SIG-M5 treated with dmso at 0.1 percent for 504 hours (cell line): ENCODE measurements around the gene KRT72.

Source experiments
- DNase-seq: peaks from one replicate; lab custom pipeline; 2025; ENCODE audit not compliant: unreplicated experiment; lab: John Stamatoyannopoulos, UW

Gene KRT72

DNA sequence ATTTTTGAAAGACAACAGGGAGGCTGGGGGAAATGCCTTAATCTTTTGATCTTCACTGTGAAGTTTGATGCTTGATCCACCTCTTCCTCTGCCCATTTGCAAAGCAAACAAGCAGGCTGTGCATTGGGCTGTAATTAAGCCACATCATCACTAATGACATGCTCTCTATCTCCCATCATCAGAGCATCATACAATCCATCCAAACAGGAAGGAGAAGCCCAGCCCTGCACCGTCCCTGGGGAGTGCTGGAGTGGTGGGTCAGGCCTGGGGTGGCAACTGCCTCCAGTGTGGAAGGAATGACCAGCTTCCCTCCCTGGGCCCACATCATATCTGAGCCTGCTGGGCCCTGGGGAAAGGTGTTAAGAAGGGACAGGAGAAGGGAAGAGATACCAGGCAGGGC lies 20.8 kb downstream of the KRT72 start:
- no peak for DNase-seq

DNA sequence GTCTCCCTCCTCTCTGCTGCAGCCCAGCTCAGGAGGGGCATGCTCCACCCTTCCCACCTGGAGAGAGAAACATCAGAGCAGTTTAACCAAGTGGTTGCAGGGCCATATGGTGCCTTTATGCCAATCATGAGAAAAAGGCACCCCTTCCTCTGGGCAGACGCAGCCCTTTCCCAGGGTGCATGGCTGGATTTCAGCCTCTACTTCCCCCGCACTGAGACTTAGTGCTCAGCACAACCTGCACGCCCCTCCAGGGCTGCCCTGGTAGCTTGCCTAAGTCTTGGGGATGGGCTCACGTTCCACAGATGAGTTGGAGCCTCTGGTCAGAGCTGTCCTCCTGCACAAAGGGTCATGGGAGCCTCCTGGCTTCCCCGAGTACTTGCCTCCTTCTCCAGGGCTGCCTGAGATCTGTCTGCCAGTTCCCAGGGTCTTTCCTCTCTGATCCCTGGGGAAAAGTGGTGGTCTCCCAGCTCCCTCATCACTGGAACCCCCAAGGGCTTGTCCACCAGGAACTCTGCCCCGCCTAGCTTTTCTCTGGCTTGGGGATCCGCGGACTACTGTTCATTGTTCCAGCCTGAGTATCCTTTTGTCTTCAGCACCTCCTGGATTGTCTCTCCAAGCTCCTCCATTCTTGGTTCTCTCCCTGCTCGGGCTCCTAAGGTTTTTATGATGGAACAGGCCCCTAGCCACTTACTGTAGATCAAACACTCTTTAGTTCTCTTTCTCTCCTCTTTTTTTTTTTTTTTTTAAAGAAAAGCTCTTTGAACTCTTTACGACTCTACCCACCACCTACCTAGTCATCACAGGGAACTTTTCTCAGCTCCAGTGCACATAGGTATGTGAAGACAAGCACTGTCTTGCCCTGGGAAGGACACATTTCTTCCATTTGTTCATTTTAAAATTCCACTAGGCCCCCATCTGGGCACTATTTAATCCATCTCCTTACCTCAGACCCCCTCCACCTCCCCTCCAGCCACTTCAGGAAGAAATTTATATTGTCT lies 21.5 kb downstream of the KRT72 start:
- no peak for DNase-seq

DNA sequence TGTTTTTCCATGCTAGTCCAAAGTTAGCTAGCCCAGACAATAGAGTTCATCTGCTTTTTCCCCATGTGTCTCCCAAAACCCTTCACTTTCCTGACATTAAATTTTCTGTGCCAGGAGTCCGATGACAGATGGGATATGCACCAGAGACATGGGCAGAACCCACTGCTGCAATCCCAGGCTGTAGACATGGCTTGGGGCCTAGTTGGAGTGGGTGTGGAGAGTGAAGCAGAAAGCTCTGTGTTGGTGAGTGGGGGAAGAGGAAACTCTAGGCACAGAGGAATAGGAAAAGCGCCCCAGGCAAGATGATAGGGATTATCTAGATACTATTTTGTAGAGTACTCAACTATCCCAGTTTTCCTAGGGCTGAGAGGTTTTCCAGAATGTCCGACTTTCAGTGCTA lies 22.8 kb downstream of the KRT72 start:
- no peak for DNase-seq

DNA sequence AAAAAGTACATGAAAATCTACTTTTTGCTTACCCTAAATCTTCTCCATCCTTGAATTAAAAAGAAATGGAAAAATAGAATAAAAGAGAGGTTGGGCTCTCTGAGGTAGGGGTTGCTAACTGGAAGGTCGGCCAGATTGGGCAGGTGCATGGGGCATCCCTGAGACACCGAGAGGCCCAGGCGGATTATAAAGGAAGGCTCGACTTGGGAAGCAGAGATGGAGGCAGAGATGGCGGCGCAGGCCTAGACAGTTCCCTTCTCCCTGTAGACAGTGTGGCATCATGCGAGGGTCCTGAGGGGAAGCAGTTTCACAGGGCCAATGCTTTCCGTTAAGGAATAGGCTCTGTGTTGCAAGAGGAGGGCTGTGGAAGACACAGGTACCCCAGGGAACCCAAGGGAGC lies 23.9 kb downstream of the KRT72 start:
- DNase-seq, result no peak

DNA sequence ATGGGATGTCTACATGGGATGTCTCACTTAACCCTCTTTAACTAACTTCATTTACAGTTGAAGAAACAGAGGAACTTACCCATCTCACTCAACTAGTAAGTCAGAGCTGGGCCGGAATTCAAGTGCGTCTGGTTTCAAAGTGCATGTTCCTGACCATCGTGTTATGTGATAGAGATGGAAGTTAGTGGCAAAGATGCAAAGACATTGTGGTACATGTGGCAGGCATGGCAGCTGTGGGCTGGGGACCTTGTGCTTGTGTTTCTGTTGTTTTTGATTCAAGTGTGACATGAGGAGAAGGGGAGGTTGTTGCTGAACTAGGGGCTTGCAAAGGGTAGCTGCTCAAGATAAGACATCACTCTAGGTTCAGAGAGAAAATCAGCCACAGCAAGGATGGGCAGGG lies 25.3 kb downstream of the KRT72 start:
- no peak for DNase-seq

DNA sequence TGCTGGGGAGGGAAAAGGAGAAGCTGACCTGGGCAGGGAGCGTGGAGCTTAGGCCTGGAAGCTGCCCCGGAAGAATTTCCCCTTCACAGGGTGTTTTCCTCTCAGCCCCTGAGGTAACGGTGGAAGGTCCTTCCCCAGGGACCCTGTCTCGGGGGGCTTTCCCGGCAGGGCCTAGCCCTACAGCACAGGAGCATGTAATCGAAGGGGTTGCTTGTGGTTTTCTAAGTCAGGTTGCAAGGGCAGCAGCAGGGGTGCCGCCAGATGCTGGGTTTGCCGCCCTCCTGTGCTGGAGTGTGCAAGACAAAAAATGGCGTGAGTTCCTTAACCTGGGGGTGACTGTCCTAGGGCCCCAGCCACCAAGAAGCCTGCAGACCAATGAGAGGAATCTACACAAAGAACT lies 26.0 kb downstream of the KRT72 start:
- DNase-seq, result no peak

DNA sequence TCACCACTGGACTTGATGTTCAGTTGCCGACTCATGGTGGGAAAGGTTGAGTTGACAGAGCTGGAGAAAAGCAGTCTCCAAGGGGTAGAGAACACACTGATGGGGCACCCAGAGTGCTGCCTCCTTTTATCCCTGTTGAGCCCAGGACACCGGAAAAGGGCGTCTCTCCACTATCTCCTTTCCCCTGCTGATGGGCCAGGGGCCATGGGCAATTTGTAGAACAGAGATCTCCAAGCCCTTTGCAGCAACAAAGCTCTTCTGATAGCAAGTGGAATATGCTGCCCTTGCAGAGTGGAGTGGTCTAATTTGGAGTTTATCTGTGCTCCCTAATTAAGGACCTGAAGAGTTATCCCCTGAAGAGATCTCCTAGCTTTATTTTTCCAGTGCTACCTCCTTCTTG lies 27.5 kb downstream of the KRT72 start, which contains the start of gene KRT74:
Gene KRT74 (minus strand): TSS at position 101 of the 400 bp plus-strand sequence. CDS start 66 bp downstream, at position 35.
- no peak for DNase-seq

DNA sequence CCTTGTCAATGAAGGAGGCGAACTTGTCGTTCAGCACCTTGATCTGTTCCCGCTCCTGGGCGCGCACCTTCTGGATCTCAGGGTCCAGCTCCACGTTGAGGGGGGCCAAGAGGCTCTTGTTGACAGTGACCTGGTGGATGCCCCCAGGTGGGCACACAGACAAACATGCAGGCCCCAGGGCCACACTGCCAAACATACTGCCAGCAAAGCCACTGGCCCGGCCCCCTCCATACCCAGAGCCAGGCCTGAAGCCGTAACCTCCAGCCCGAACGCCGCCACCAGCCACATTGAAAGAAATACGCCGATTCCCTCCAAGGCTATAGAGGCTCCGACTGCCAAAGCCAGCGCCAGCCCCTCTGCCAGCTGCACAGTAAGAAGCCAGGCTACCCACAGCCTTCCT lies 28.0 kb downstream of the KRT72 start:
- no peak for DNase-seq

DNA sequence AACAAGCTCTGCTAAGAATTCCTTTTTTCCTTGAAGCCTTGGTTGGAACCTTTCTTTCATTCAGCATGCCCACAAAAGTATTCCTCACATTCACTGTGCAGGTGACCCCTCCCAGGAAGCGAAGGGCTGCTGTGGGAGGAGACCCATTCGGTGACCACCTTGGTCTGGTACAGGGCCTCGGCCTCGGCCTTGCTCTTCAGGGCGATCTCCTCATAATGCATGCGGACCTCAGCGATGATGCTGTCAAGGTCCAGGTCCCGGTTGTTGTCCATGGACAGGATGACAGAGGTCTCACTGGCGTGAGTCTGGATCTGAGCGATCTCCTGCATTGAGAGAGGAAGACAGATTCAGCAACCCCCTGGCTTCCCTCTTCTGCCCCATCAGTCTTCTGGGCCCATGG lies 30.8 kb downstream of the KRT72 start:
- DNase-seq, result no peak

DNA sequence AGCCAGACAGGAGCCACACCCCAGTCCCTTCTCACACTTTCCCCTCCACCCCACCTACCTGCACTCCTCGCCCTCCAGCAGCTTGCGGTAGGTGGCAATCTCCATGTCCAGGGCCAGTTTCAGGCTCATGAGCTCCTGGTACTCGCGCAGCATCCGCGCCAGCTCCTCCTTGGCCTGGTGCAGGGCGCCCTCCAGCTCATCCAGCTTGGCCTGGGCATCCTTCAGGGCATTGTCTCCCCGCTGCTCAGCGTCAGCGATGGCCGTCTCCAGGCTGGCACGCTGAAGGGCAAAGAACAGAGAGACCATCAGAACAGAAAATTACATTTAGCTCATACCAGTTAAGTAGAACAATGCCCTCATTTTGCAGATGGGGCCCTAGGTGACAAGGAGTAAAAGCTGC lies 33.2 kb downstream of the KRT72 start:
- DNase-seq, result no peak

DNA sequence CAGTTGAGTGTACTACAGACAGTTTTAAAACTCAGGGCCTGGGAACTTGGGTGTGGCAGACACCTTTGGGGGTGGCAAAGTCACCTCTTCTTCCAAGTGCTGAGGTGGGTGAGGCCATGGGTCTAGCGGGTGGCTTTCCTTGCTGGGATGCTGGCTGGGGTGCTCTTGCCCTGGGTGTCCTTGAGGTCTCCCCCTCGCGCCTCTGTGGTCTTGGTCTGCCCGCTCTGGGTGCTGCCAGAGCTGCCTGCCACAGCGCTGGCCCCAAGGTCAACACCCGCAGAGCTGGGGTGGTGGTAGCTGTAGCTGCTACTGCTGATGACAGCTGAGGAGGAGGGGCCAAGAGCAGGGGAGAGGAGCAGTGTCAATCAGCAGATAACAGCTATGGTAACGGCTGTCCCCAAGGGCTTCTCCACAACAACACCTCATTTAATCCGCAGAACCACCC lies 34.4 kb downstream of the KRT72 start:
- DNase-seq, result no peak

DNA sequence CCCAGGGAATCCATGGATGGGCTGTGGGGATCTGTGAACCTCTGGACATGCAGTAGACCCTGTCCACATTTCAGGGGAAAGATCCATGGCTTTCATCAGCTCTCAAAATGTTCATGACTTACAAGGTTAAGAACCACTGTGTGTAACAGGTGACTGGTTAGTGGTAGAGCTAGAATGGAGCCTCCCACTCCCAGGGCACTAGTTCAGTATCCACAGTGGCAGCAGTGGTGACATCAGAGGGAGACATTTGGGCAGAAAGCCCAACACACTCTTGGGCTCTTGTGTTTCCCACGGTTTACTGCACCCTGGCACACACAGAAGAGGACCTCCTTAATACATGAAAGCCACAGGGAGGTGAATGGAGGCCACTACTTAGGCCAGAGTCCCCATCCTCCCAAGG lies 36.7 kb downstream of the KRT72 start:
- DNase-seq, result no peak

DNA sequence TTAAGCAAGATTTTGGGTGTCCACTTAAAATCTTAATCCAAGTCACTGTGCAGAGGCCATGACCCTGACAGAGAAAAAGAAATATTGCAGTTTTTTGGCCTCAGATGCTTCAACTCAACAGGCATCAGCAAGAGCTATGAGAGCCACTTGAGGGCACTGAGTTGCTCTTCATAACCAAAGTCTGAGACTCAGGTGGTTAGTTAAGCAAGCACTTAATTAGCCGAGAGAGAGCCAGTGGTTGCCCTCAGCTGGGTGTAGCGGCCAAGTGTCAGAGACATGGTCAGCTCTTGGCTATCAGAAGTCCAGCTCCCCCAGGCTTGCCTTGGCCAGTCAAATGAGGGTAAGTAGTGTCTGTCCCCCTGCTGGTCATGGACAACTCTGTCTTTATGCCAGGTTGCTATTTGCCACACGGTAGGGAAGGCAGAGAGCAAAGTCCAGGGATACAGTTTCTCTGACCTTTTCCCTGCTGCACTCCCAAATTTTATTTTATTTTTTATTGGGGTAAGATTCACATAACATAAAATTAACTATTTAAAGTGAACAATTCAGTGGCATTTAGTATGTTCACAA lies 39.3 kb downstream of the KRT72 start:
- no peak for DNase-seq

DNA sequence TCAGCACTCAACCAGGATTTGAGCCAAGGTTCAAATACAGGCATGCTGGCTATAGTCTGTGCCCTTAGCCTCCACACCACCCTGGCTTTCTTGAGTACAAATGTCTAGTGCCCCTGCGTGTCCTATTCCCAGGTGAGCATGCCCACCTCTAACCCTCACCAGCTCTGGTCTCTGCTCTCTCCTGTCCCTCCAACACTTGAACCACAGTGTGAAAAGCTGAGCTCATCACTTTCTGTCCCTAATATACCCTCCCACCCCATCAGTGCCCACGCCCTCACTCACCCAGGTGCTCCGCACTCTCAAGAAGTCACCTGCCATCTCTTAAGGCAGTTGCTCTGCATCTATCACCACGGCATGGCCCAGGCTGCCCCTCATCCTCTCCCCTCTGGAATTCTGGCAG lies 41.3 kb downstream of the KRT72 start:
- no peak for DNase-seq

DNA sequence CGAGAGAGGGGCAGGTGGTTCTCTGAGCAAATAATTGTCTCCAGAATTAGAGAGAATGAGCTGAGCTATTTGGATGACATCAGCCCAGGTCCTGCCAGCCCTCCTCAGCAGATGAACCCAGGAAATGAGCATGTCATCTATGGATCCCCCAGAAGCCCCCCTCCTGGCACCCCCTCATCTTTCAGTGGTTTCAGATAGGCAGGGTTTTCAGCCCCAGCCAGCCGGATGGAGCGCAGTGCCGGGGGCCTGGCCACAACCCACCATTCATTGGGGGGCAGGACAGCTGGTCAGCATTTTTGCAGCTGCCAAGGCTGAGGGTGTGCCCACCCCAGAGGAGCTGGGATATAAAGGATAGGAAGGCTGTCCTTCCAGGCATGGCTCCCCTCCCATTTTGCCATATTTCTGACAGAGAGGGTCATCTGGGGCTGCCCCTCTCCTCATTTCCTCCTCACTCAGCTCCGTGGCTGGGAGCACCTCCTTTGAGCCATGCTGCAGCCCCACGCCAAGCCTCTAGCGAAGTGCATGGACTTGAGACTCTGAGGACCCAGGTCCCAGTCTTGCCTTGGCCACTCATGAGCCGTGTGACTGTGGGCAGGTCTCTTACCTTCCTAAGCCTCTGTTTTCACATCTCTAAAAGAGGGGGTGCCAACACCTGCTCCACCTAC lies 42.4 kb downstream of the KRT72 start:
- DNase-seq, result no peak

DNA sequence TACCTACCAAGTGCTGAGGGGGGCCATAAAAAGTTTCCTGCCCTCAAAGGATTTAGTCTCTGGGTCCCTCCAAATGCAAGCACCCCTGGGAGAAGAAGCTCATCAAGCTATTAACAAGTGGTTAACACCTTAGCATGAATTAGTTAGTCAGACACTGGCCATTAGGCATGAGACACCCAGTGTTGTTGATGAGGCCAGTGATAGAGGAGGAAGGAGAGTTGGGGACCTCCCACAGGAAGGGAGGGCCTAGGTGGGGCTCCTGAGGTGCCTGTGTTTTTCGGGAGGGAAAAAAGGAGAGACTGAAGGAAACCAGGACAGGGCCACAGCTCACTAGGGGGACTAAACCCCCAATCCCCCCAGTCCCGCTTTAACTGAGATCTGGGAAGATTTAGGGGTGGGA lies 43.8 kb downstream of the KRT72 start:
- no peak for DNase-seq

DNA sequence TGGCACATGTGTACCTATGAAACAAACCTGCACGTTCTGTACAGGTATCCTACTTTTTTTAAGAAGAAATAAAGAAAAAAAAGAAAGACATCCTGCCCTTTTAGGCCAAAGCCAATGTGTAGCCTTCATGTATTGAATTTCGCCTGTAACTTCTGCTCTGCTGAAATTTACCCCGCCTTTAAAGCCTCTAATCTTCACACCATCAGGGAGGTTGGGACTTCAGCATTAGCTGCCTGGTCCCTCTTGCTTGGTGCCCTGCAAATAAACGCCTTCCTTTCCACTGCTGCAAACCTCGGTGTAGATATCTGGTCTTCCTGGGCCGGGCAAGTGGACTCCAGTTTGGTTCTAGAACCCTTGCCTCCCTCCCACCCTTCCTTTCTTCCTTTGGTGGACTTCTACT lies 45.7 kb downstream of the KRT72 start:
- no peak for DNase-seq

DNA sequence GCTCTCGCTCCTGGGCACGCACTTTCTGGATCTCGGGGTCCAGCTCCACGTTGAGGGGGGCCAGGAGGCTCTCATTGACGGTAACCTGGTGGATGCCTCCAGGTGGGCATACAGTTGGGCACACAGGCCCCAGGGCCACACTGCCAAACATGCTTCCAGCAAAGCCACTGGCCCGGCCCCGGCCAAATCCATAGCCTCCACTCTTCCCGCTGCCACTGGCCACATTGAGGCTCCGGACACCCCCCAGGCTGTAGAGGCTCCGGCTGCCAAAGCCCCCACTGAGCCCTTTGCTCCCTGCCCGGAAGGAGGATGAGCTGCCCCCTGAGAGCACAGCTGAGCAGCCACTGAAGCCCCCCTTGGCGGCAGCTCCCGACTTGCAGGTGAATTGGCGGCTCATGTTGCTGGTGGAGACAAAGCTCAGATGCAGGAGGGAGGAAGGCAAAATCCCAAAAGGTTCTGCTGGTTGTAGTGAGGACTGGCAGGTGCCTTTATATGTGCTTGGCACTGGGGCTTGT lies 48.5 kb downstream of the KRT72 start, which contains the start of gene KRT71:
Gene KRT71 (minus strand): TSS at position 465 of the 515 bp plus-strand sequence. CDS start 68 bp downstream, at position 397.
- no peak for DNase-seq

DNA sequence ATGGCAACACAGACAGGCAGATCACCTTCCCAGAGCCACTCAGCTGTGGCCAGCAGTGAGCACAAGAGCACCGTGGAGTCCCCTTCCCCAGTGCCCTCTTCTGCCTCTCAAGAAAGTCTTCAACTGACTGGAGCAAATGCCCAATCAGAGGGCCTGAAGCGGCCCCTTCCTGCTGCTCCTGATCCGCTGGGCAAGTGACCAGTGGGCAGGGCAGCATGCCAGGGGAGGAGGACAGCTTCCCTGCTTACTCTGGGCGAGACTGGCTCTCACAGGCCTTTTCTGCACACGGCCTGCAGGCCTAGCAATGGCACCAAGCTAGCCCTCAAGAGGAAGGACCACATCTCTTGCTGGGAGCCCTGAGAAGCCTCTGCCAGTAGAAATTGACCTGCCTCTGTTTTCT lies 49.2 kb downstream of the KRT72 start:
- DNase-seq, result no peak

DNA sequence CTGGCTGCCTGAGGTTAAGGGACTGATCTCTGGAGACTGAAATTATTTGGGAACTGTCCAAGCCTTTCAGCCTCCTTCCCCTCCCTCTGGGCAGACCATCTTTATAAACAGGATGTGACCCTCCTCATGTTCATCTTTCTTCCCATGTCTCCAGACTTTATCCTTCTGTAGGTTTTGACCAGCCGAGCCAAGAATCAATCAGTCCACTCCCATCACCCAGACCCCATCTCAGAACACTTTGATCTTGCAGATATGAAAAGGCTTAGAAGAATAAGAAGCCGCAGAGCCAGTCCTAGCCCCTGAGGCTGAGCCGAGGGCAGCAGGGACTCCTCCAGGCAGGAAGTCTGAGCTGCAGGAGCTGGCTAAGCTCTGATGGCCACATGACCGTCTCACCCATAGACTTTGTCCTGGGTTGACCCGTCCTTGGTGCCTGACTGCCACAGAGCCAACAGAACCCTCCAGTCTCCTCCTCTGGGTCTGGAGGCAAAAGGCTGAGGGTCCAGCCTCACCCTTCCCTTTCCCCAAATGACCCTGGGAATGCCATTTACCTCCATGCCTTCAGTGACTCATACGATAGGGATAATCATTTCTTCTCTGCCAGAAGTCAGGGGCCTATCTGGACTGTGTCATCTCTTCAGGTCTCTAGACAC lies 49.9 kb downstream of the KRT72 start:
- DNase-seq, result no peak

DNA sequence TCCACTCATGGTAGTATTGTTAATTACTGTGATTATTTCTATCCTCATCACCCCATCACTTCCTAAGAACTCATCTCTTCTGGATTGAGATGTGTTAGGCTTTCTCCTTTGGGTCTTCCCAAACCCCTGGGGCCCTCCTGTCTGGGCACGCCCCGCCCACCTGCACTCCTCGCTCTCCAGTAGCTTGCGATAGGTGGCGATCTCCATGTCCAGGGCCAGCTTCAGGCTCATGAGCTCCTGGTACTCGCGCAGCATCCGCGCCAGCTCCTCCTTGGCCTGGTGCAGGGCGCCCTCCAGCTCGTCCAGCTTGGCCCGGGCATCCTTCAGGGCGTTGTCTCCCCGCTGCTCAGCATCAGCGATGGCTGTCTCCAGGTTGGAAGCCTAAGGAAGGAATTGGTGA lies 55.1 kb downstream of the KRT72 start:
- DNase-seq, result no peak
